ENCODE data around the gene VAV3.

VAV3 gene

DNA sequence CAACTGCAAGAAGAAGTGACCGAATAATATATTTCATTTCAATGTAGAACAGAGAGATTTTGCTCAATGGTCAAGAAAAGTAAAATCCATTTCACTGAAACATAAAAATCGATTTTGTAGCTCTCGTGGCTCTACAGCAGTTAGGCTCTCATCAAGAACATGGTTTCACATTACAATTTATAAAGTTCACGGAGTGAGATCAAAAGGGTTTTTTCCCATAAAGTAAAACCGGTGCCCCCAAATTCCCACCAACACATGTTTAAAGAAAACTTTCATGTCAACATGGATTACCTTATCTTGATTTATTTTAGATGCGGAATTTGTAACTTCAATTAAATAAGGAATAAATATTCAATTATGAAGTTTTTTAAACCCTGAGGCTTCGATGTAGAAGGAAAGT, 16.3 kb upstream of the VAV3 start:
- Mint-ChIP-seq H3K4me3 (no peak overlapping the region), H3K4me1 (peaks cover 16% of the 10 kb centered on the region), H3K9me3 (no peaks in the 10 kb centered on the region), H3K36me3 (ENCODE audit: low read depth) (no peaks in the 10 kb centered on the region), H3K27me3 (no peaks in the 10 kb centered on the region), H3K27ac (no peak overlapping the region)
- no peak for DNase-seq
- no peak for ATAC-seq

DNA sequence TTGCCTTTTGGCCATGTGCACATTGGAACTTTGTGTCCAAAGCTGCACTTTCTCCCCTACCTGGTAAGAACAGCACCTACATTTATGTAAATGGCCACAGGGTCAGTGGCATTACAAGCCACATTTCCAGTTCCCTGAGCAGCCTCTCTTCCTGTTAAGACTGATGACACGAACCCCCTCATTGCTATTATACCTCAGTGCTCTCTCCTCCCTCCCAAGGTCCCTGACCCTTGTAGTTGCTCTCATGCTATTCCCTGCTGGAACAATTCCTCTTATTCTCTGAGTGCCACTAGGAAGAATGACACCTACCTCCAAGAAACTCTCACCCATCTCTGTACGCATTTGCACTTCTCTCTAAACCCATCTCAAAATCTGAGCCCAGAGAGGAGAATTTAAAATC, 14.9 kb upstream of the VAV3 start:
- H3K36me3 Mint-ChIP-seq (ENCODE audit: low read depth) = no peaks in the 10 kb centered on the region
- no peaks in the 10 kb centered on the region for H3K9me3 Mint-ChIP-seq
- H3K27ac Mint-ChIP-seq = no peak overlapping the region
- peaks cover 16% of the 10 kb centered on the region for H3K4me1 Mint-ChIP-seq
- no peak overlapping the region for H3K4me3 Mint-ChIP-seq
- no peaks in the 10 kb centered on the region for H3K27me3 Mint-ChIP-seq
- no peak for ATAC-seq
- no peak for DNase-seq

DNA sequence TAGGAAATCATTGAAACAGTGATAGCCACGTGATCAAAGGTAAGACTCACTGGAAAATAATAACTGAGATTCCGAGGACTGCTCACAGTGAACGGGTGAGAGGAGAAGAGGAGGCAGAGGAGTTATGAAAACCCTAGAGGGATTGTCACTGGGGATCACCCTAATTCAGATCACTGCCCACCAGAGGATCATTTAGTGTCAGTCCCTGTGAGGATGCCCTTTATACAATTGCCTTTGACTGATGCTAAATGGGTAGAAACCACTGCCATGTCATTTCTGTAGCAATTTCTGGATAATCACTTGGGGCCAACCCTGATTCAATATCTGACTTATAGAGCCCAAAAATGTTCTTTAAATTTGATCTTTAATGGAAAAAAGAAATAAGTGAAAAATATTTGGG, 14.1 kb upstream of the VAV3 start:
- no peak for DNase-seq
- ATAC-seq = peak; percentile 88
- Mint-ChIP-seq H3K27me3 (no peaks in the 10 kb centered on the region), H3K27ac (no peak overlapping the region), H3K4me1 (peaks cover 16% of the 10 kb centered on the region), H3K4me3 (no peak overlapping the region), H3K36me3 (ENCODE audit: low read depth) (no peaks in the 10 kb centered on the region), H3K9me3 (no peaks in the 10 kb centered on the region)

DNA sequence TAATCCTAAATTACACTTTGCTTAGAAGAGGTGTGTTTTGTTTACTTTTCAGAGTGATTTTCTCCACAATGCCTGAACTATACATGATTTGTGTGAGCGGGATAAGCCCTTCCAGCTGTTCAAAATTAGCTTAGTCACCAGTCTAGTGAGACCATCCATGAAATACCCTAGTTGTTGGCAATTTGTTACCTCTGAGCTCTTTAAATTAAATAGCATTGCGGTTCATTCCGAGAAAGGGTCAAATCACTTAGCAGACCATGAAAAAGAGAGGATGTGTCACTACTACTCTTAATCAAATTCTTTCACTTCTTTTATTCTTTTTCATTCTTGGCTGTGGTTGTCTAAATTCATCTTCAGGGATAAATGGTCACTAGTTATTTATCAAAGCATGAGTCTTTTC, 11.9 kb upstream of the VAV3 start:
- DNase-seq (no peak), ATAC-seq (no peak)
- Mint-ChIP-seq H3K36me3 (ENCODE audit: low read depth) (no peaks in the 10 kb centered on the region), H3K9me3 (no peaks in the 10 kb centered on the region), H3K4me3 (no peak overlapping the region), H3K4me1 (peaks cover 16% of the 10 kb centered on the region), H3K27me3 (no peaks in the 10 kb centered on the region), H3K27ac (no peak overlapping the region)

DNA sequence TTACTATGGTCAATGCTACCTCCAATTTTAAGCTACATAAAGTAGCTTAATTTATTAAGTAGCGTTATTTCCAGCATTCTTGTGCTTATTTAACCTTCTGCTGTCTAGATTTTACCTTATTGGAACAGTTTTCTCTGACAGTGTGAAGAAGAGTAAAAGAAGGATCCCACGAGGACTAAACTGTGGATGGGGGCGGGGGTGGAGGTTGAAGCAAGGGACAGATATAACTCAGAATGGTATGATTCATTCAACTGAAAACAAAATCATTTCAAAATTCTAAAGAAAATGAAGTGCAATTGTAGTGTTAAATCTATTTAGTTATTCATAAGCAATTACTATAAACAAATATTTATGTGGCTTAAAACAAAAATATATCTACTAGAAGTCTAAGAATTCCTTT, 11.5 kb upstream of the VAV3 start:
- Mint-ChIP-seq H3K36me3 (ENCODE audit: low read depth) (no peaks in the 10 kb centered on the region), H3K27ac (no peak overlapping the region), H3K9me3 (no peaks in the 10 kb centered on the region), H3K4me3 (no peak overlapping the region), H3K4me1 (peaks cover 16% of the 10 kb centered on the region), H3K27me3 (no peaks in the 10 kb centered on the region)
- DNase-seq (no peak), ATAC-seq (peak; percentile 34)

DNA sequence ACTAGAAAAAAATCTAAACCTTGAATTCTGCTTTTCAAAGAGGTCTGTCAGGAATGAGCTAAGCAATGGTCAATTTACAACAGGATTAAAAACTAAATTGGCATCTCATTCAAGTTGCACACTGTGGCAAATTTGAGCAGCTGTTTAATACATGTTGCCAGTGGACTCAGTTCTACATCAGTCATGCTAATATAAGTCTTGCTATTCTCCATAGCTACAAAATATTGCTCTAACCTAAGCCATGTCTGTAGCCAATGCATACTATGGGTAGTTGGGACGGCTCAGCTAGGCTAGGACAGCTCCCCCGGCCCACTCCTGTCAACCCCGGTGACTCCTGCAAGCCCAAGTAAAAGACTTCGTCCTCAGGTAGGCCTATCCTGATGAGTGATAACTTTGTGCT, 10.9 kb upstream of the VAV3 start:
- H3K36me3 Mint-ChIP-seq (ENCODE audit: low read depth) = no peaks in the 10 kb centered on the region
- DNase-seq (no peak), ATAC-seq (no peak)
- H3K4me3 Mint-ChIP-seq = no peak overlapping the region
- no peaks in the 10 kb centered on the region for H3K9me3 Mint-ChIP-seq
- no peak overlapping the region for H3K27ac Mint-ChIP-seq
- no peaks in the 10 kb centered on the region for H3K27me3 Mint-ChIP-seq
- peaks cover 16% of the 10 kb centered on the region for H3K4me1 Mint-ChIP-seq

DNA sequence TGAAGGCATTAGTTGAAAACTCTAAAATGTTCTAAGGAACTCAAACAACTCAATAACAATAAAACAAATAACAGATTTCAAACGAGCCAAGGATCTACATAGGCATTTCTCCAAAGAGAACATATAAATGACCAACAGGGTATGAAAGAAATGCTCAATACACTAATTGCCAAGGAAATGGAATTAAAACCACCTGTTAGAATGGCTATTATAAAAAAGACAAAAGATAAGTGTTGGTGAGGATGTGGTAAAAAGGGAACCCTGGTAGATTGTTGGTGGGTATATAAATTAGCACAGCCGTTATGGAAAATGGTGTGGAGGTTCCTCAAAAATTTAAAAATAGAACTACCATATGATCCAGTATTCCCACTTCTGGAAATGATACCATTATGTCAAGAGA, 9.1 kb upstream of the VAV3 start:
- ATAC-seq (no peak), DNase-seq (no peak)
- Mint-ChIP-seq H3K27me3 (no peaks in the 10 kb centered on the region), H3K4me3 (no peak overlapping the region), H3K4me1 (peaks cover 7% of the 10 kb centered on the region), H3K36me3 (ENCODE audit: low read depth) (no peaks in the 10 kb centered on the region), H3K9me3 (no peaks in the 10 kb centered on the region), H3K27ac (no peak overlapping the region)

DNA sequence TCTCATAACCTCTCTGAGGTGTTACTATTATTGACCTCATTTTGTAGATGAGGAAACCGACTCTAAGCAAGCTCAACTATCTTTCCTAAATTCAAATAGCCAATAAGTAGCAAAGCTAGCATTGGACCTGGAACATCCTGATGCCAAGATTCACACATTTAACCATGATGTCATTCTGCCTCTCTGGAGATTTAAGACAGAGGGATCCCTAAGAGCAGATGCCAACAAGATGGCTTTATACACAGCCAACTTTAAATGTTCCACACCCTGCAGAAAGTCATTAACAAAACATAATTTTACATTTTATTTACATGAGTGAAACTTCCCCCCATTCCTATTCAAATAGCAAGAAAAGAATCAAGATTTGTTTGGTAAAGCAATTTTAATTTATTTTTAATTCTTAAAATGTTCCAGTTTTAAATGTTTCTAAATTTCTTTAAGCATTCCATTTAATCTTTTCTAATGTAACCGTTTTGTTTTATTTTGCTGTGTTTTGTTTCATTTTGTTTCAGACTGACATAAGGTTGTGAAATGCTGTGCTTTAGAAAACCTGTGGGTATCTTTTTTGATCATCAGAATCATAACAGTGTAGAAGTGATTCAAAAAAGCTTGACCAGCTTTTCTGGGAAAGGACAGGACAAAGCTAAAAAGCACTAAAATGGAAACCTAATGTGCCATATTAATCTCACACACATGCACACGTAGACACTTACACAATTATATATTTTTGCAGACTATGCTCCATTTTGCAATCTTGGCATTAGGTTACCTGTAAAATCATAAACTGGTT, 7.6 kb upstream of the VAV3 start:
- peaks cover 3% of the 10 kb centered on the region for H3K4me1 Mint-ChIP-seq
- H3K27ac Mint-ChIP-seq = no peak overlapping the region
- H3K36me3 Mint-ChIP-seq (ENCODE audit: low read depth) = no peaks in the 10 kb centered on the region
- no peaks in the 10 kb centered on the region for H3K9me3 Mint-ChIP-seq
- no peaks in the 10 kb centered on the region for H3K27me3 Mint-ChIP-seq
- ATAC-seq (no peak), DNase-seq (no peak)
- no peak overlapping the region for H3K4me3 Mint-ChIP-seq

DNA sequence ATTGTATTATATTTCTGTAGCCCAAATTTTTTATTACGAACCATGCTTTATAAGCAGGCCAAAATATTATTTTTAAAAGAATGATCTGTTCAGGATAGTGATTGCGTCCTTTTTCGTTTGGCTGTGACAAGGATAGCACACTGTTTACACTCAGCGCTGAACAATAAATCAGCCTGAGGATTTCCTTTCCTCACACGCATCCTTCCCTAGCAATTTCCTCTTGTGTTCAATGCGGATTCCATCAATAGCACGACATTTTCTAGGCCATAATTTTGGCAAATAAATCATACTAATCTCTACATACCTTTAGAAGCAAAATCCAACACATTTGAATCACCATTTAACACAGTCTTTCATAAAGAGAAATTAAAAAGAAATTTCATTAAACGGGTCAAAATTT, 1.6 kb upstream of the VAV3 start:
- Mint-ChIP-seq H3K27me3 (no peaks in the 10 kb centered on the region), H3K36me3 (ENCODE audit: low read depth) (no peaks in the 10 kb centered on the region), H3K27ac (no peak overlapping the region), H3K4me3 (peak overlapping the region; percentile 19), H3K9me3 (no peaks in the 10 kb centered on the region), H3K4me1 (peaks cover 28% of the 10 kb centered on the region)
- ATAC-seq (no peak), DNase-seq (no peak)

DNA sequence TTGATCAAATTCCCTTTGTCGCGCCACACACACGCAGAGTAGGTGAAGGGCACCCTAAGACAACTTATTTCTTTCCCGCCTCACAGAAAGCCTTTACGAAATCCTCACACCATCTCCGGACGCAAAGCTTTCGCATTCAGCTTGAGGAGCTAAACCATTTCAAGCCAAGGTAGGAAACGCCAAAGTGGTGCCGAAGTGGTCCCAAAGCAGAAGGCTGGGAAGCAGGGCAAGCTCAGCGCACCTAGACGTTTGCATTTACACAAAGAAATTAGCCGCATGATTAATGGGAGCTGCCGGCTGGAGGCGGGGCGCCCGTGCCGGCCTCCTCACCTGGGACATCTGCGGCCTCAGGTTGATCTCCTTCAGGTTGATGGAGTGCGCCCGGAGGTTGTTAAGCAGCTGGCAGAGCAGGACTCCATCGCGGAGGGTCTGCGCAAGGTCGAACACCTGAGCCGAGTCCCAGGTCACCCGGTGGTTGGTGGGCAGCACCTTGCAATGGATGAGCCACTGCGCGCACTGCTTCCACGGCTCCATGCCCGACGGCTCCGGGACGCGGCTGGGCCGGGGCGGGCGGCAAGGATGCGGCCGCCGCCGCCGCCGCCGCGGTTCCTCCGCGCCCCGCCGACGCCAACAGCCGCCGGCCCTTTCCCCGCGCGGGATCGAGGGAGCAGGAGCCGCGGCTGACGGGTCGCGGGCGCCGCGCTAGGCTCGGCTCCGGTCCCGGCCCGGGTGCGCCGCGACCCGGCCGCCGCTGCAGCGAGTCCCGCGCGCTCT, 457 bp downstream of the VAV3 start:
- Mint-ChIP-seq H3K36me3 (ENCODE audit: low read depth) (no peaks in the 10 kb centered on the region), H3K9me3 (no peaks in the 10 kb centered on the region), H3K27me3 (no peaks in the 10 kb centered on the region), H3K4me3 (peak overlapping the region; percentile 95), H3K4me1 (peaks cover 42% of the 10 kb centered on the region), H3K27ac (peak overlapping the region; percentile 93)
- peak; percentile 3 for ATAC-seq
- peak; percentile 43 for DNase-seq

DNA sequence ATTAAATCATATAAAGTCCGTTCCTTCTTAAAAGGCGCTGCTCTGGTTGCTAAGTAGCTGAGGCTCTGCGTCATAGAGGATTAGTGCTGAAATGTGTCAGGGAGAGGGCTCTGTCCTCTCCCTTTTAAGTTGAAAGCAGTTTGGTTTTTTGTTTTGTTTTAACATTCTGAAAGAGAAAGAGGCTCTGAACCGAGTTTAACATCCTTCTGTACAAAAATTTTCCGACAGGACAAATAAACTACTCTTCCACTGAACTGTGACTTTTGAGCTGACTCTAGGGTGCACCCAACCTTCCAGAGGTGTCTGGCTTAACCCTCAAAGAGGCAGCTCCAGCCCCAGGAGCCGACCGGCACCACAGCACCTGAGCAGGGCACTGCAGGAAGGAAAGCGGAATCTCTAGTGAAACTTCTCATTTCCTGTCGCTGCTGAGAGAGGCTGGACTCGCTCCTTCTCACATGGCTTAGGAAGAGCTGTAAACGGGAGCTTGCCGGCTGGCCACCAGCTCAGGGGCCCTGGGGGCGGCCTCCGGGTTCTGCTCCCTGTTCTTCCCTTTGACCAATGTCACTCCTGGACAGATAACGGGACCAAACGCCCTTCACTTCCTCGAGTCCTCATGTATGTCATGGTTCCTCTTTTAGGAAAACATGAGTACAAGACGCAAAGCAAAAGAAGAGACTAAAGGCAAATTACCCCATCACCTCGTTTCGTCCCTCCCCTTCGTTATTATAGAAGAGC, 1.2 kb downstream of the VAV3 start:
- H3K27me3 Mint-ChIP-seq = no peaks in the 10 kb centered on the region
- peak; percentile 78 for ATAC-seq
- DNase-seq = peak; percentile 54
- H3K27ac Mint-ChIP-seq = peak overlapping the region; percentile 93
- H3K4me1 Mint-ChIP-seq = peaks cover 46% of the 10 kb centered on the region
- no peaks in the 10 kb centered on the region for H3K9me3 Mint-ChIP-seq
- H3K4me3 Mint-ChIP-seq = peak overlapping the region; percentile 95
- no peaks in the 10 kb centered on the region for H3K36me3 Mint-ChIP-seq (ENCODE audit: low read depth)

DNA sequence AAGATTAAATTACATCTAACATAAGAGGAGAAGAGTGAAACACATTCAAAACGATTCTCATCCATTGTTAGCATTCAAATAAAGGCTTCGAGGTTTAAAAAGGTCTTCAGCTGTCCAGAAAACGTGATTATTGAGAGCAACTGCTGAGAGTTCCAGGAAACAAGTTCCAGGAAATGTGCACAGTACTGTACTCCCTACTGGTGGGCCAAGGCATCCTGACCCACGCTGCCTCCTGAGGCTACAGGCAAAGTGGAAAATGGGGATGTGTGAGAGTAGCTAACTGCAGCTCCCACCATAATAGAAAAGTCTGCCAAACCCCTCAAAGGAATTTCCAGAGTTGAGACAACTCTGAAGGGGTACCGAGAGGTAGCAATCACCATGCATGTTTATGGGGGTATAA, 2.0 kb downstream of the VAV3 start:
- Mint-ChIP-seq H3K4me1 (peaks cover 46% of the 10 kb centered on the region), H3K9me3 (no peaks in the 10 kb centered on the region), H3K4me3 (peak overlapping the region; percentile 95), H3K36me3 (ENCODE audit: low read depth) (no peaks in the 10 kb centered on the region), H3K27me3 (no peaks in the 10 kb centered on the region), H3K27ac (peak overlapping the region; percentile 93)
- DNase-seq = no peak
- ATAC-seq = no peak

DNA sequence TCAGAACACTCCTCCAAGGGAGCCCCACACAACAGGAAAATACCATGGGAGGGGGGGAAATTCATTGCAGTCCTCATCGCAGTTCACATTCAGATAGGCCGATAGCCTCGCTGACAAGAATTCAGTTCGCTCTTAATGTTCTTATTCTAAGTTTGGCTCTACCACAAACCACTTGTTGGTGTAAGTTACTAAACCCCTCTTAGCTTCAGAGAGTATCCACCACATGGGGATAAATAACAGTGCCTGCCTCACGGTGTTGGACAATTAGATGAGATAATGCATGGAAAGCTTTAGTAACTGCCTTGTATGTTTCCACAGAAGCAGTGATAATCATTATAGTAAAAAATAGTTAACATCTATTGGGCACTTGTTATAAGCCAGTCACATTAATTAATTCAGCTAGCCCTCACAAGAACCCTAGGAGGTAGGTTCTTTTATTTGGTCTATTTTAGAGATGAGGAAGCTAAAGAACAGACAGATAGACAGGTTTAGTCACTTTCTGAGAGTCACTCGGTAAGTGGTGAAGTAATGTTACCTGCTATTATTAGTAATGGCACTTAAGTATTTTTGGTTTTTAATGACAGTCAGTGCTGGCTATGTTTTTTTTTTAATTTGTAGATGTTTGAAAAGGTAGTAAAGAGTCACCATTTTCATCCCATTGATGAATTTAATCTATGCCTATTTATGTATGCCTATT, 10.1 kb downstream of the VAV3 start:
- Mint-ChIP-seq H3K27ac (peak overlapping the region; percentile 28), H3K36me3 (ENCODE audit: low read depth) (no peaks in the 10 kb centered on the region)

DNA sequence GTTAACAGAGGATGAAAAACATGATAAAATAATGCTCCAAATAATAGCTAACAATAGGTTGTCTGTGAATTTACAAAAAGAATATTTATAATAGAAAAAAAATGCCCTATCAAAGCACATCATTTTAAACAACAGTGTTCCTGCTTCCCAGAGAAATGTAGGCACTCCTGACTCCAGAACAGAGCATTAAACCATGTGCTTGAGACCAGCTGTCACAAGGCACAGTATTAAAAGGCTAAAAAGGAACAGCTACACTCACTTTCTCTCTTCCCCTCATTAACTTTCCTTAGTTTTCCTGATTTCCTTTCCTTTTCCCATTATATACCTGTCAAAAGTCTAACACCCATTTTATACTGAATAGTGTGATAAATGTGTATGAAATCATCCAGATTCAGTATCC, 10.9 kb downstream of the VAV3 start:
- ATAC-seq (no peak), DNase-seq (no peak)
- Mint-ChIP-seq H3K4me1 (peaks cover 43% of the 10 kb centered on the region), H3K4me3 (no peak overlapping the region), H3K27me3 (no peaks in the 10 kb centered on the region), H3K27ac (peak overlapping the region; percentile 28), H3K9me3 (no peaks in the 10 kb centered on the region), H3K36me3 (ENCODE audit: low read depth) (no peaks in the 10 kb centered on the region)

More for the DNA sequence above, 10.1 kb downstream of the VAV3 start:
- H3K4me3 Mint-ChIP-seq = no peak overlapping the region
- DNase-seq = no peak
- peaks cover 43% of the 10 kb centered on the region for H3K4me1 Mint-ChIP-seq
- no peaks in the 10 kb centered on the region for H3K27me3 Mint-ChIP-seq
- no peaks in the 10 kb centered on the region for H3K9me3 Mint-ChIP-seq
- peak; percentile 77 for ATAC-seq

All from activated naive CD8-positive, alpha-beta T cell treated with anti-CD3 and anti-CD28 coated beads, Interleukin-2, amount 50 U/mL, for 24 hours (primary cell).